Astrocyte of the hippocampus (primary cell): ENCODE measurements around the gene C1QTNF5.
"Not testable (repeated sequence)": the region's sequence is repeated elsewhere in the genome, so short reads cannot be mapped to it uniquely, and the experiment has no call there.

ENCODE experiments used
- DNase-seq: peaks from one replicate; pipeline ENCODE4 v3.0.0; 2011; ENCODE audit warnings: low read depth, low spot score

Gene C1QTNF5

GRCh38 chr11:119340335-119341221, at the start of gene C1QTNF5:
C1QTNF5 (minus strand) TSS chr11:119340883; CDS start chr11:119340397, 486 bp downstream.
- peak; percentile 93 for DNase-seq

- no peak for DNase-seq
Observed at GRCh38 chr11:119389611-119390254, 49.0 kb upstream of the C1QTNF5 start.

- DNase-seq = no peak
Observed at GRCh38 chr11:119388103-119388502, 47.4 kb upstream of the C1QTNF5 start.

- DNase-seq = no peak
Observed at GRCh38 chr11:119384332-119384731, 43.6 kb upstream of the C1QTNF5 start.

GRCh38 chr11:119382513-119382912, 41.8 kb upstream of the C1QTNF5 start:
- not testable (repeated sequence) for DNase-seq

- DNase-seq = no peak
Observed at GRCh38 chr11:119382101-119382500, 41.4 kb upstream of the C1QTNF5 start.

GRCh38 chr11:119381181-119381988, 40.7 kb upstream of the C1QTNF5 start, which contains the start of gene USP2:
USP2 (minus strand) TSS chr11:119381690; CDS start chr11:119373480, 8,210 bp downstream.
- peak; percentile 99 for DNase-seq

- DNase-seq = peak; percentile 33
Observed at GRCh38 chr11:119380827-119381180, 40.1 kb upstream of the C1QTNF5 start.

GRCh38 chr11:119380160-119380826, 39.6 kb upstream of the C1QTNF5 start:
- no peak for DNase-seq

GRCh38 chr11:119378851-119379465, 38.3 kb upstream of the C1QTNF5 start:
- no peak for DNase-seq

GRCh38 chr11:119377961-119378667, 37.4 kb upstream of the C1QTNF5 start:
- DNase-seq = no peak

- no peak for DNase-seq
Observed at GRCh38 chr11:119377112-119377901, 36.6 kb upstream of the C1QTNF5 start.

GRCh38 chr11:119376197-119376847, 35.6 kb upstream of the C1QTNF5 start:
- DNase-seq = peak; percentile 42

GRCh38 chr11:119375337-119376196, 34.9 kb upstream of the C1QTNF5 start:
- peak; percentile 81 for DNase-seq

GRCh38 chr11:119374632-119375336, 34.1 kb upstream of the C1QTNF5 start:
- no peak for DNase-seq

GRCh38 chr11:119373921-119374631, 33.4 kb upstream of the C1QTNF5 start:
- peak; percentile 87 for DNase-seq
